HUES6 (cell line): ENCODE measurements around the gene KIF19.
A peak's percentile ranks its signal among the peaks of the same experiment; 100 is the strongest.
"Not testable (repeated sequence)": the region's sequence is repeated elsewhere in the genome, so short reads cannot be mapped to it uniquely, and the experiment has no call there.

Experiments
- H3K27ac ChIP-seq: 2 replicates; pipeline ENCODE4 v1.7.0; 2013; ENCODE audit warnings: low read depth, mild to moderate bottlenecking, low read length, inconsistent platforms
- H3K27me3 ChIP-seq: 2 replicates; pipeline ENCODE4 v1.6.1; 2013; ENCODE audit warnings: low read length; ENCODE audit not compliant: control insufficient read depth, insufficient read depth
- H3K36me3 ChIP-seq: 2 replicates; pipeline ENCODE4 v1.6.1; 2013; ENCODE audit warnings: low read length; ENCODE audit not compliant: control insufficient read depth, insufficient read depth
- H3K4me1 ChIP-seq: 2 replicates; pipeline ENCODE4 v1.6.1; 2013; ENCODE audit warnings: low read length; ENCODE audit not compliant: control insufficient read depth, insufficient read depth
- H3K4me3 ChIP-seq: 2 replicates; pipeline ENCODE4 v1.5.1; 2013; ENCODE audit warnings: low read depth, low read length
- H3K9ac ChIP-seq: one replicate; pipeline ENCODE4 v1.6.1; 2013; ENCODE audit warnings: mild to moderate bottlenecking, low read length
- H3K9me3 ChIP-seq: 2 replicates; pipeline ENCODE4 v1.6.1; 2013; ENCODE audit warnings: low read depth, low read length; ENCODE audit not compliant: control insufficient read depth, insufficient read depth

Gene KIF19

GRCh38 chr17:74325743-74326379 is at the start of gene KIF19:
Gene KIF19 (plus strand): TSS chr17:74326226. CDS start chr17:74326350, 124 bp downstream.
- peaks cover 22% of the 10 kb centered on the region for H3K4me1 ChIP-seq
- H3K9ac ChIP-seq: no peak within 1 kb of the TSS

GRCh38 chr17:74276541-74277009 is 49.5 kb upstream of the KIF19 start:
- H3K27ac ChIP-seq: no peak overlapping the region
- no peaks in the 10 kb centered on the region for H3K9me3 ChIP-seq
- H3K36me3 ChIP-seq: no peaks in the 10 kb centered on the region
- peaks cover 16% of the 10 kb centered on the region for H3K27me3 ChIP-seq
- no peak overlapping the region for H3K9ac ChIP-seq
- H3K4me3 ChIP-seq: no peak overlapping the region
- peaks cover 23% of the 10 kb centered on the region for H3K4me1 ChIP-seq

More at GRCh38 chr17:74325743-74326379, at the start of gene KIF19:
- Histone ChIP-seq H3K9me3 (no peaks in the 10 kb centered on the region), H3K27me3 (peaks cover 63% of the 10 kb centered on the region), H3K36me3 (no peaks in the 10 kb centered on the region), H3K27ac (no peak within 1 kb of the TSS), H3K4me3 (peak within 1 kb of the TSS; percentile 65)

GRCh38 chr17:74277935-74278334 is 48.1 kb upstream of the KIF19 start:
- Histone ChIP-seq H3K9me3 (no peaks in the 10 kb centered on the region), H3K36me3 (no peaks in the 10 kb centered on the region), H3K27ac (no peak overlapping the region), H3K9ac (no peak overlapping the region), H3K27me3 (peaks cover 16% of the 10 kb centered on the region), H3K4me1 (peaks cover 9% of the 10 kb centered on the region; the same call in 1 of the 2 replicates), H3K4me3 (no peak overlapping the region)

DNA sequence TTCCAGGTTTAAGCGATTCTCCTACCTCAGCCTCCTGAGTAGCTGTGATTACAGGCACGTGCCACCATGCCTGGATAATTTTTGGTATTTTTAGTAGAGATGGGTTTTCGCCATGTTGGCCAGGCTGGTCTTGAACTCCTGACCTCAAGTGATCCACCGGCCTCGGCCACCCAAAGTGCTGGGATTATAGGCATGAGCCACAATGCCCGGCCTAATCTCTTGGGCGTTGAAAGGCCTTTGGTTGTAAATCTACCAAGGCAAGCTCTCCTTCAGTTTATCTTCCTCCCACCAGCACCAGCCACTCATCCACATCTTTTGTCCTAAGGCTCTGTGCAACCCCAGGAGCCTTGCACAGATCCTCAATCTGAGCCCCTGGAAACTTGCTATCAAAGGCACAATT is 46.4 kb upstream of the KIF19 start:
- not testable (repeated sequence) for H3K36me3 ChIP-seq, H3K4me1 ChIP-seq, H3K9me3 ChIP-seq, H3K9ac ChIP-seq, H3K27ac ChIP-seq, H3K4me3 ChIP-seq
- H3K27me3 ChIP-seq: peaks cover 11% of the 10 kb centered on the region

DNA sequence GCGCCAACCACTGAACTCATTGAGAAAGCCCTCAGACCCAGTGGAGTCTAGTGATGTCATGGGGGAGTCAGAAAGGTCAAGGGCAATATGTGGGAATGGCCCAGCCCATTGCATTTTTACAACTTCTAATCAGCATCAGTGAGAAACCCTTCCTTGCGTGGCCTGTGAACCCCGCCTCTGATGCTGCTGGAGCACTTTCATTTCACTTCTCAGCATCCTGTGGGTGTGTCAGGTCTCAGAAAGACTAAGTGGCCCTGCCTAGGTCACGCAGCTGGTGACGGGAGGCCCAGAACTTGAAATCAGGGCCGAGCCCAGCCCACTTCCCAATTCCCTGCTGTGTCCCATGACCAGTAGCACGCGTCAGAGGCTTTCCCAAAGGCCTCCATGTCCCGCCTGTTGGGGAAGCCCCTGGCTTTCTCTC is 45.9 kb upstream of the KIF19 start:
- Histone ChIP-seq H3K36me3 (no peaks in the 10 kb centered on the region), H3K4me3 (no peak overlapping the region), H3K9me3 (no peaks in the 10 kb centered on the region), H3K27ac (no peak overlapping the region), H3K4me1 (peaks cover 8% of the 10 kb centered on the region), H3K27me3 (peaks cover 6% of the 10 kb centered on the region; the same call in 1 of the 2 replicates), H3K9ac (no peak overlapping the region)

- Histone ChIP-seq H3K36me3 (no peaks in the 10 kb centered on the region), H3K27ac (no peak overlapping the region), H3K9ac (no peak overlapping the region), H3K9me3 (no peaks in the 10 kb centered on the region), H3K4me1 (peaks cover 4% of the 10 kb centered on the region; the same call in 1 of the 2 replicates), H3K27me3 (no peaks in the 10 kb centered on the region), H3K4me3 (no peak overlapping the region)
These were observed 44.2 kb upstream of the KIF19 start for GRCh38 chr17:74281799-74282198.

DNA sequence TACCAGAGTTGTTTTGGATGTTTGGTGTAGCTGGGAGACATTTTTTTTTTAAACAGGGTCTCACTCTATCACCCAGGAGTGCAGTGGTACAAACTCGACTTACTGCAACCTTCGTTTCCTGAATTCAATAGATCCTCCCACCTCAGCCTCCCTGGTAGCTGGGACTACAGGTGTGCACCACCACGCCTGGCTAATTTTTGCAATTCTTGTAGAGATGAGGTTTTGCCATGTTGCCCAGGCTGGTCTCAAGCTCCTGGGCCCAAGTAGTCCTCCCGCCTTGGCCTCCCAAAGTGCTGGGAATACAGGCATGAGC is 43.8 kb upstream of the KIF19 start:
- not testable (repeated sequence) for H3K9ac ChIP-seq, H3K27ac ChIP-seq, H3K27me3 ChIP-seq, H3K36me3 ChIP-seq, H3K4me3 ChIP-seq, H3K4me1 ChIP-seq, H3K9me3 ChIP-seq

- Histone ChIP-seq H3K36me3 (no peaks in the 10 kb centered on the region), H3K9me3 (no peaks in the 10 kb centered on the region), H3K4me3 (no peak overlapping the region), H3K27me3 (no peaks in the 10 kb centered on the region), H3K9ac (no peak overlapping the region), H3K4me1 (peaks cover 4% of the 10 kb centered on the region; the same call in 1 of the 2 replicates), H3K27ac (no peak overlapping the region)
These were observed 43.2 kb upstream of the KIF19 start for GRCh38 chr17:74282587-74283370.

DNA sequence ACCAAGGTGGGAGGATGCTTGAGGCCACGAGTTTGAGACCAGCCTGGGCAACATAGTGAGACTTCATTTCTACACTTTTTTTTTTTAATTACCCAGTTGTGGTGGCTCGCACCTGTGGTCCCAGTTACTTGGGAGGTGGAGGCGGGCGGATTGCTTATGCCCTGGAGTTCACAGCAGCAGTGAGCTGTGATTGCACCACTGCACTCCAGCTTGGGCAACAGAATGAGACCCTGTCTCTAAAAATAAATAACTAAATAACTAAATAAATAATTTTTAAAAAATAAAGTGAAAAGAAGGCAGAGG is 42.7 kb upstream of the KIF19 start:
- H3K9ac ChIP-seq: no peak overlapping the region
- no peaks in the 10 kb centered on the region for H3K27me3 ChIP-seq
- H3K27ac ChIP-seq: no peak overlapping the region
- no peaks in the 10 kb centered on the region for H3K9me3 ChIP-seq
- H3K36me3 ChIP-seq: no peaks in the 10 kb centered on the region
- H3K4me3 ChIP-seq: no peak overlapping the region
- peaks cover 4% of the 10 kb centered on the region; the same call in 1 of the 2 replicates for H3K4me1 ChIP-seq

DNA sequence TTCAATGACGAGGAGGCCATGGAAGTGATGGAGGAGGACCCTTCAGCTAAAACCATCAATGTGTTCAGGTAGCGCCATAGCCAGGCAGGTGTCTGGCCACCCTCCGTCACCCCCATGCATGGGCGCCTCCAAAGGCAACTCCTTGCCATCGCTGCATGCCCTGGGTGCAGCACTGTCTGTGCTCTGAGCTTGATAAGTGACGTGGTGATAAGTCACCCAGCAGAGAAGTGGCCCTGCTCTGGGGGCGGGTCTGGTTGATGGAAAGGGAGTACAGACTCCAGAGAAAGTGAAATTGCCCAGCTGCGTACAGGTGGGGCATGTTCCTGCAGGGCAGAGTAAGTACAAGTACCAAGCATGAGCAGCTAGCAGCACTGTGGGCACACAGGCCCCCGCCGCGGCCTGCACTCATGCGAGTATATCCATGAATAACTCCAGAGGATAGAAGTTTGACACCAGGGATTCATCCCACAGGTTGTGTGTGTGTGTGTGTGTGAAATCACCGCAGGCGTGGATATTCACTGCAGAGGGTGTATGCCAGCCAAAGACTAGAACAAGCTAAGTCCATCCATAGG is 38.9 kb upstream of the KIF19 start:
- Histone ChIP-seq H3K9ac (no peak overlapping the region), H3K9me3 (no peaks in the 10 kb centered on the region), H3K27me3 (no peaks in the 10 kb centered on the region), H3K4me1 (peaks cover 4% of the 10 kb centered on the region; the same call in 1 of the 2 replicates), H3K4me3 (no peak overlapping the region), H3K36me3 (no peaks in the 10 kb centered on the region), H3K27ac (no peak overlapping the region)

GRCh38 chr17:74288785-74289184 is 37.2 kb upstream of the KIF19 start:
- peaks cover 4% of the 10 kb centered on the region; the same call in 1 of the 2 replicates for H3K4me1 ChIP-seq
- H3K9ac ChIP-seq: no peak overlapping the region
- H3K9me3 ChIP-seq: no peaks in the 10 kb centered on the region
- H3K36me3 ChIP-seq: no peaks in the 10 kb centered on the region
- no peaks in the 10 kb centered on the region for H3K27me3 ChIP-seq
- no peak overlapping the region for H3K4me3 ChIP-seq
- H3K27ac ChIP-seq: no peak overlapping the region
